Parathyroid adenoma (tissue), 2 donors: ENCODE results near the gene CPA5.

ENCODE experiments used
- H2AFZ ChIP-seq: fragments of 300-600 bp; sonication (generic); one replicate; pipeline ENCODE4 v1.7.0; 2017; ENCODE audit warnings: antibody characterized with exemption, mild to moderate bottlenecking
- H3K27ac ChIP-seq: fragments of 300-600 bp; sonication (generic); one replicate; pipeline ENCODE4 v1.7.0; 2017
- H3K27me3 ChIP-seq: fragments of 300-600 bp; sonication (generic); one replicate; pipeline ENCODE4 v1.7.0; 2017; ENCODE audit warnings: low read length; ENCODE audit not compliant: control insufficient read depth, insufficient read depth
- H3K36me3 ChIP-seq: fragments of 300-600 bp; sonication (generic); one replicate; pipeline ENCODE4 v1.7.0; 2017; ENCODE audit warnings: low read length; ENCODE audit not compliant: control insufficient read depth, insufficient read depth
- H3K4me1 ChIP-seq: fragments of 300-600 bp; sonication (generic); one replicate; pipeline ENCODE4 v1.7.0; 2017; ENCODE audit warnings: control low read depth
- H3K4me2 ChIP-seq: fragments of 300-600 bp; sonication (generic); one replicate; pipeline ENCODE4 v1.7.0; 2017; ENCODE audit warnings: low read length
- H3K4me3 ChIP-seq: fragments of 300-600 bp; sonication (generic); one replicate; pipeline ENCODE4 v1.7.0; 2017; ENCODE audit warnings: low read depth, low read length
- H3K79me2 ChIP-seq: fragments of 300-600 bp; sonication (generic); one replicate; pipeline ENCODE4 v1.7.0; 2017; ENCODE audit warnings: control low read depth
- H3K9ac ChIP-seq: fragments of 300-600 bp; sonication (generic); one replicate; pipeline ENCODE4 v1.7.0; 2017; ENCODE audit warnings: mild to moderate bottlenecking
- H3K9me3 ChIP-seq: fragments of 300-600 bp; sonication (generic); one replicate; pipeline ENCODE4 v1.7.0; 2017; ENCODE audit warnings: low read length; ENCODE audit not compliant: control insufficient read depth
- CTCF ChIP-seq: fragments of 300-600 bp; sonication (generic); IDR thresholded peaks from one replicate; pipeline ENCODE4 v1.7.0; 2017; ENCODE audit warnings: antibody characterized with exemption, mild to moderate bottlenecking
- donor health status: primary hyperparathyroidism.

CPA5 gene

GRCh38 chr7:130338233-130338632, 6.4 kb upstream of the CPA5 start:
- H3K79me2 ChIP-seq, result no peaks in the 10 kb centered on the region
- H3K4me3 ChIP-seq, result no peak overlapping the region
- H3K4me2 ChIP-seq, result no peak overlapping the region
- H3K27me3 ChIP-seq, result no peaks in the 10 kb centered on the region
- no peak overlapping the region for H2AFZ ChIP-seq
- no peaks in the 10 kb centered on the region for H3K9me3 ChIP-seq
- no peaks in the 10 kb centered on the region for H3K4me1 ChIP-seq
- TF ChIP-seq CTCF, result no peak
- no peak overlapping the region for H3K27ac ChIP-seq
- no peaks in the 10 kb centered on the region for H3K36me3 ChIP-seq
- no peak overlapping the region for H3K9ac ChIP-seq

- Histone ChIP-seq H3K27ac (no peak overlapping the region), H3K4me3 (no peak overlapping the region), H3K36me3 (no peaks in the 10 kb centered on the region), H3K9ac (no peak overlapping the region), H3K27me3 (no peaks in the 10 kb centered on the region), H3K4me2 (no peak overlapping the region), H3K4me1 (no peaks in the 10 kb centered on the region), H2AFZ (no peak overlapping the region), H3K79me2 (no peaks in the 10 kb centered on the region), H3K9me3 (no peaks in the 10 kb centered on the region)
- no peak for TF ChIP-seq CTCF
Measured at GRCh38 chr7:130341882-130342281, 2.7 kb upstream of the CPA5 start.

GRCh38 chr7:130342701-130343380, 1.8 kb upstream of the CPA5 start:
- Histone ChIP-seq H2AFZ (no peak overlapping the region), H3K27me3 (no peaks in the 10 kb centered on the region), H3K9me3 (no peaks in the 10 kb centered on the region), H3K27ac (no peak overlapping the region), H3K4me3 (no peak overlapping the region), H3K36me3 (no peaks in the 10 kb centered on the region), H3K9ac (no peak overlapping the region), H3K79me2 (no peaks in the 10 kb centered on the region), H3K4me1 (no peaks in the 10 kb centered on the region), H3K4me2 (no peak overlapping the region)
- TF ChIP-seq CTCF, result no peak

- Histone ChIP-seq H3K27me3 (no peaks in the 10 kb centered on the region), H3K4me1 (no peaks in the 10 kb centered on the region), H3K9ac (no peak overlapping the region), H3K4me3 (no peak overlapping the region), H3K79me2 (no peaks in the 10 kb centered on the region), H3K4me2 (no peak overlapping the region), H3K36me3 (no peaks in the 10 kb centered on the region), H2AFZ (peak overlapping the region; percentile 72), H3K9me3 (no peaks in the 10 kb centered on the region), H3K27ac (no peak overlapping the region)
- TF ChIP-seq CTCF, result no peak
Measured at GRCh38 chr7:130345136-130345535, 520 bp downstream of the CPA5 start.

GRCh38 chr7:130345725-130346124, 1.1 kb downstream of the CPA5 start:
- Histone ChIP-seq H3K9ac (no peak overlapping the region), H3K4me3 (no peak overlapping the region), H3K4me1 (no peaks in the 10 kb centered on the region), H3K27me3 (no peaks in the 10 kb centered on the region), H3K27ac (no peak overlapping the region), H3K9me3 (no peaks in the 10 kb centered on the region), H2AFZ (peak overlapping the region; percentile 72), H3K79me2 (no peaks in the 10 kb centered on the region), H3K4me2 (no peak overlapping the region), H3K36me3 (no peaks in the 10 kb centered on the region)
- TF ChIP-seq CTCF, result no peak
